ENCODE measurements around the gene LAMB3. TPM values are rescaled to one million over a fixed set of nuclear protein-coding genes. Genes with fewer than 3 reads are reported as not detected.

The LAMB3 gene
- total RNA-seq, 2 experiments from 2014 or later: 3.1 to 4.2 TPM

GRCh38 chr1:209662879-209663327, 10.7 kb upstream of the LAMB3 start:
- Mint-ChIP-seq H3K27ac (no peak overlapping the region), H3K4me1 (peaks cover 20% of the 10 kb centered on the region), H3K4me3 (no peak overlapping the region), H3K27me3 (peaks cover 2% of the 10 kb centered on the region), H3K36me3 (ENCODE audit: low read depth) (no peaks in the 10 kb centered on the region), H3K9me3 (ENCODE audit: low read depth) (no peaks in the 10 kb centered on the region)
- no peak for ATAC-seq
- DNase-seq: no peak
- CTCF ChIA-PET: interaction anchor here (0.9 kb wide), 1 partner anchor 28 kb away, joined by 3 read pairs; no protein-coding TSS in a partner anchor
- POLR2A ChIA-PET: no interaction called here
- intact Hi-C loops (cut with DNase I, micrococcal nuclease): no loop called here

GRCh38 chr1:209661071-209661470, 8.8 kb upstream of the LAMB3 start:
- DNase-seq: no peak
- H3K4me1 Mint-ChIP-seq: peaks cover 20% of the 10 kb centered on the region
- H3K9me3 Mint-ChIP-seq (ENCODE audit: low read depth): no peaks in the 10 kb centered on the region
- H3K27ac Mint-ChIP-seq: no peak overlapping the region
- intact Hi-C loops (cut with DNase I, micrococcal nuclease): no loop called here
- no peak for ATAC-seq
- peaks cover 2% of the 10 kb centered on the region for H3K27me3 Mint-ChIP-seq
- POLR2A ChIA-PET: no interaction called here
- CTCF ChIA-PET: interaction anchor here (0.9 to 1.0 kb wide), 4 partner anchors 12 to 91 kb away, joined by 3 to 4 read pairs (median 4); no protein-coding TSS in a partner anchor
- H3K36me3 Mint-ChIP-seq (ENCODE audit: low read depth): no peaks in the 10 kb centered on the region
- H3K4me3 Mint-ChIP-seq: no peak overlapping the region

- Mint-ChIP-seq H3K9me3 (ENCODE audit: low read depth) (no peaks in the 10 kb centered on the region), H3K4me1 (peaks cover 22% of the 10 kb centered on the region), H3K27me3 (peaks cover 2% of the 10 kb centered on the region), H3K36me3 (ENCODE audit: low read depth) (no peaks in the 10 kb centered on the region), H3K4me3 (no peak overlapping the region), H3K27ac (peak overlapping the region; percentile 21)
- intact Hi-C loops (cut with DNase I, micrococcal nuclease): loop anchor here in 1 of 2 experiments (1.0 kb wide), 1 partner anchor 11 kb away; no protein-coding TSS in a partner anchor
- ATAC-seq (peak; percentile 97), DNase-seq (peak; percentile 27)
- ChIA-PET POLR2A (no interaction called here), CTCF (interaction anchor here (0.7 kb wide), 1 partner anchor 37 kb away, joined by 3 read pairs; no protein-coding TSS in a partner anchor)
Observed at GRCh38 chr1:209659909-209660308, 7.7 kb upstream of the LAMB3 start.

- H3K9me3 Mint-ChIP-seq (ENCODE audit: low read depth): no peaks in the 10 kb centered on the region
- ChIA-PET POLR2A (no interaction called here), CTCF (interaction anchor here (0.6 to 0.9 kb wide), 2 partner anchors 35 to 1762 kb away, joined by 3 read pairs; no protein-coding TSS in a partner anchor)
- intact Hi-C loops (cut with DNase I, micrococcal nuclease): no loop called here
- H3K27ac Mint-ChIP-seq: no peak overlapping the region
- peaks cover 31% of the 10 kb centered on the region for H3K4me1 Mint-ChIP-seq
- ATAC-seq (no peak), DNase-seq (no peak)
- H3K4me3 Mint-ChIP-seq: no peak overlapping the region
- H3K27me3 Mint-ChIP-seq: peaks cover under 1% of the 10 kb centered on the region
- no peaks in the 10 kb centered on the region for H3K36me3 Mint-ChIP-seq (ENCODE audit: low read depth)
Observed at GRCh38 chr1:209657918-209658317, 5.7 kb upstream of the LAMB3 start.

DNA sequence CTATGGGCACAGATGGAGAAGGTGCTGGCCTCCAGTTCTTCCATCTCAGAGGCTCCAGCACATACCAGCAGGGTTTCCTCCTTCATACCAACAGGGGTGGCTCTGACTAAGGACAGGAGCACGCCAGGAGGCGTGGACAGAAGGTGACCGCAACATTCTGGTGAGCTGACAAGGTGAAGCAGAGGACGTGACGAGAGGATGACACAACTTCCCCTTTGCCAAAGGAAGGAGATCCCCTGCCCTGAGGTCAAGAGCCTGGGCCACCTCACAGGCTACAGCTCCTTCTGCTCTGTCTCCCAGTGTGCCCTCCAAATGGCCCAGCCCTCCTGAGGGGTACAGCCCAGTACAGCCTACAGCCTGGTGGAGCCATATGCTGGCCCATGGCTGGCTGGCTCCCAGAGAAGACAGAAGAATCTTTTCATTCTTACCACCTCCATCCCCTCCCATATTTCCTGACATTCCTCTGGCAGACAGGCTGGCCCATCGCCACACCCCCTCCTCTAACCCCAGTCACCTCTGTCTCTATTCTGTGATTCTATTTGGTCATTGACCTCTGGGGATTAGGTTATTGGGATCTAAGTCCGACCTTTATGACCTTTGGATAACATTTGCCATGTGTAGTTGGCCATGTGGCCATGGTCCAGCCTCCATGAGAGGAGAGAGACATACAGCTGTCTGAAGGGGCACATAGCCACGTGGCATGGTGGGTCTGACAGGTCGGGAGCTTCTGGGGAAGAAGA, 5.1 kb upstream of the LAMB3 start:
- Mint-ChIP-seq H3K4me3 (no peak overlapping the region), H3K27ac (peak overlapping the region; percentile 24), H3K4me1 (peaks cover 37% of the 10 kb centered on the region), H3K9me3 (ENCODE audit: low read depth) (no peaks in the 10 kb centered on the region), H3K27me3 (no peaks in the 10 kb centered on the region), H3K36me3 (ENCODE audit: low read depth) (no peaks in the 10 kb centered on the region)
- ChIA-PET CTCF (interaction anchor here (0.6 kb wide), 1 partner anchor 1762 kb away, joined by 3 read pairs; no protein-coding TSS in a partner anchor), POLR2A (no interaction called here)
- peak; percentile 22 for DNase-seq
- peak; percentile 11 for ATAC-seq
- intact Hi-C loops (cut with DNase I, micrococcal nuclease): no loop called here

GRCh38 chr1:209655411-209656231, 3.4 kb upstream of the LAMB3 start:
- DNase-seq (no peak), ATAC-seq (no peak)
- intact Hi-C loops (cut with DNase I, micrococcal nuclease): no loop called here
- H3K9me3 Mint-ChIP-seq (ENCODE audit: low read depth): no peaks in the 10 kb centered on the region
- no peaks in the 10 kb centered on the region for H3K36me3 Mint-ChIP-seq (ENCODE audit: low read depth)
- ChIA-PET POLR2A (no interaction called here), CTCF (interaction anchor here (0.7 to 4.1 kb wide), 4 partner anchors 10 to 100 kb away, joined by 3 to 12 read pairs (median 8); partner anchors contain the start of gene TRAF3IP3)
- H3K27me3 Mint-ChIP-seq: no peaks in the 10 kb centered on the region
- peaks cover 49% of the 10 kb centered on the region for H3K4me1 Mint-ChIP-seq
- no peak overlapping the region for H3K4me3 Mint-ChIP-seq
- H3K27ac Mint-ChIP-seq: no peak overlapping the region

DNA sequence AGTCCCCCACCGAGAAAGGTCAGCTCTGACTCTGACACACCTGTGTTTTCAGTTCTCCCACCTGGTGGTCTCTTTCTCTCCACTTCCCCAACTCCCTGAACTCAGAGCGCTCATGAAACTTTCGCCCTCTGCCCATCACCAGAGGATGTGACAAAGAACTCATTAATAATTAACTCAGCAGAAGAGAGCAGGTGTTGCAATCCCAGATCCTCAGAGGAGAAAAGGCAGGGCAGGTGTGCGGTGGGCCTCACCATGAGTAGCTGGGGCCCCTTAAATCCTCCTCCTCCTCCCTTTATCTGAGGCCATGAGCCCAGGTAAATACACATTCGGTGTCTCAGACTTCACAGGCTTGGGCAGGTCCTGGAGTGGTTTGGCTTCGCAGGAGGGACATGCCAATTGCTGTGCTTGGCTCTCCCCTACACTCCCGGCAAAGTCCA, 1.7 kb upstream of the LAMB3 start:
- POLR2A ChIA-PET: no interaction called here

GRCh38 chr1:209652873-209653401, 712 bp upstream of the LAMB3 start:
- CTCF ChIA-PET: interaction anchor here (0.6 to 4.1 kb wide), 10 partner anchors 13 to 336 kb away, joined by 3 to 12 read pairs (median 6); no protein-coding TSS in a partner anchor
- DNase-seq: peak; percentile 84
- peak; percentile 59 for ATAC-seq
- intact Hi-C loops (cut with DNase I, micrococcal nuclease): loop anchor here (1.0 to 5.0 kb wide), 3 partner anchors 20 to 99 kb away; no protein-coding TSS in a partner anchor
- POLR2A ChIA-PET: interaction anchor here (0.6 kb wide), 2 partner anchors 23 to 250 kb away, joined by 3 to 5 read pairs; no protein-coding TSS in a partner anchor
- no peaks in the 10 kb centered on the region for H3K36me3 Mint-ChIP-seq (ENCODE audit: low read depth)
- no peak overlapping the region for H3K4me3 Mint-ChIP-seq
- H3K27me3 Mint-ChIP-seq: no peaks in the 10 kb centered on the region
- no peak overlapping the region for H3K27ac Mint-ChIP-seq
- H3K9me3 Mint-ChIP-seq (ENCODE audit: low read depth): no peaks in the 10 kb centered on the region
- H3K4me1 Mint-ChIP-seq: peaks cover 53% of the 10 kb centered on the region

More for the DNA sequence above, 1.7 kb upstream of the LAMB3 start:
- no peak for ATAC-seq
- Mint-ChIP-seq H3K36me3 (ENCODE audit: low read depth) (no peaks in the 10 kb centered on the region), H3K27ac (peak overlapping the region; percentile 39), H3K4me1 (peaks cover 51% of the 10 kb centered on the region), H3K27me3 (no peaks in the 10 kb centered on the region), H3K9me3 (ENCODE audit: low read depth) (no peaks in the 10 kb centered on the region), H3K4me3 (no peak overlapping the region)
- CTCF ChIA-PET: interaction anchor here (0.5 to 4.1 kb wide), 8 partner anchors 12 to 101 kb away, joined by 3 to 12 read pairs (median 6); partner anchors contain the start of gene TRAF3IP3
- DNase-seq: no peak
- intact Hi-C loops (cut with DNase I, micrococcal nuclease): loop anchor here (1.0 to 5.0 kb wide), 3 partner anchors 19 to 98 kb away; no protein-coding TSS in a partner anchor

GRCh38 chr1:209651138-209651587, 1.1 kb downstream of the LAMB3 start:
- Mint-ChIP-seq H3K4me1 (peaks cover 54% of the 10 kb centered on the region), H3K36me3 (ENCODE audit: low read depth) (no peaks in the 10 kb centered on the region), H3K27ac (peak overlapping the region; percentile 73), H3K27me3 (no peaks in the 10 kb centered on the region), H3K9me3 (ENCODE audit: low read depth) (no peaks in the 10 kb centered on the region), H3K4me3 (no peak overlapping the region)
- ChIA-PET POLR2A (no interaction called here), CTCF (interaction anchor here (0.7 to 1.5 kb wide), 4 partner anchors 20 to 97 kb away, joined by 3 to 6 read pairs (median 4); no protein-coding TSS in a partner anchor)
- DNase-seq (peak; percentile 84), ATAC-seq (peak; percentile 91)
- intact Hi-C loops (cut with DNase I, micrococcal nuclease): loop anchor here in 1 of 2 experiments (5.0 kb wide), 1 partner anchor 101 kb away; no protein-coding TSS in a partner anchor

DNA sequence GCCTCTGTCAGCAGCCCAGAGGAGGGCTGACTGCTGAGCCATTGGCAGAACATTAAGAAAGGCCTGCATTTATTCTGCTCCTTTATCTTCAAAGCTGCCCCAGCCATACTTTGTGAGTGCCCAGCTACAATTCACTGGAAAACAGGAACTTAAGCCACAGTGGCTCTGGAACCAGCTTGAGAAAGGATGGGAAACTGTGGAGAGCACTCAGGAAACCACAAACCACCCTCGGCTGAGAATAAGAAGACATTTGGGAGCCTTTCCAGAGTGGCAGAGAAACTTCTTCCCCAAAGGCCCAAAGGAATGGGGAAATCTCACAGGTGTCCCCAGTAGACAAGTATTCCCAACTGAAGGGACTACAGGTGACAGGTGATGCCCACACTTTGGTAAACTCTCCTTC, 1.8 kb downstream of the LAMB3 start:
- Mint-ChIP-seq H3K36me3 (ENCODE audit: low read depth) (no peaks in the 10 kb centered on the region), H3K4me3 (no peak overlapping the region), H3K27ac (peak overlapping the region; percentile 16), H3K4me1 (peaks cover 52% of the 10 kb centered on the region), H3K27me3 (no peaks in the 10 kb centered on the region), H3K9me3 (ENCODE audit: low read depth) (no peaks in the 10 kb centered on the region)
- intact Hi-C loops (cut with DNase I, micrococcal nuclease): loop anchor here in 1 of 2 experiments (5.0 kb wide), 1 partner anchor 102 kb away; no protein-coding TSS in a partner anchor
- ATAC-seq: no peak
- POLR2A ChIA-PET: no interaction called here
- DNase-seq: no peak
- CTCF ChIA-PET: interaction anchor here (0.7 to 2.3 kb wide), 7 partner anchors 14 to 95 kb away, joined by 3 to 6 read pairs (median 5); no protein-coding TSS in a partner anchor
